Non-pigmented ciliary epithelial cell (primary cell): Measurements from ENCODE around the gene OTULINL.

Source experiments
- DNase-seq: peaks from one replicate; pipeline ENCODE4 v3.0.0-alpha.2; 2010; ENCODE audit warnings: low read depth

OTULINL gene

GRCh38 chr5:14577079-14577725, 4.4 kb upstream of the OTULINL start:
- DNase-seq = no peak

GRCh38 chr5:14577971-14578370, 3.6 kb upstream of the OTULINL start:
- DNase-seq = no peak

GRCh38 chr5:14579246-14579645, 2.3 kb upstream of the OTULINL start:
- no peak for DNase-seq

DNA sequence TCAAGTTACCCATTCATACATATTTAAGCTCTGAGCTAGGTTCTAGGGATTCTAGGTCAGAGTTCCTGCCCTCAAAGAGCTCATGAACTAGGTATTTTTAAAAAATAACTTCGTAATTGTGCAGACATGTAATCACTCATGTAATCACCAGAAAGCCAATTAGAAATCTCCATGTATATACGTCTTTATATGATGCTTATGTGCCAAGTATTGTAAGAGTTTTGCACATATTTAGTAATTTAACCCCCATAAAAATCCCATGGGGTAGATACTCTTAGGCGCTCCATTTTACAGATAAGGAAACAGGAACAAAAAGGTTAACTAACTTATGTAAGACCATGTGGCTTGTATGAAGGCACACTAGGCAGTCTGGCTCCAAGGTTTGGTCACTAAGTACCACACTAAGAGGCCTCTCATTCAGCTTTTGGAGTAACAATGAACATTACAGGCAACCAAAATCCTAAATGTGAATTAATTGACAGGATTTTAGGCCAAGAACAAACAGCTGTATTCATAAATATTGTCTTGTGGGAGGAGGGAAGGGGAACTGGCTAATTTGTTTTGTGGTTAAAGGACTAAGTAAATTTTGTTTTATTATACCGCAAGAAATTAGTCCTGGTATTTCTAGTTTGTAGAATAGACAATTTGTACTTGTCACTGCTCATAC, 1.7 kb upstream of the OTULINL start:
- DNase-seq = no peak

DNA sequence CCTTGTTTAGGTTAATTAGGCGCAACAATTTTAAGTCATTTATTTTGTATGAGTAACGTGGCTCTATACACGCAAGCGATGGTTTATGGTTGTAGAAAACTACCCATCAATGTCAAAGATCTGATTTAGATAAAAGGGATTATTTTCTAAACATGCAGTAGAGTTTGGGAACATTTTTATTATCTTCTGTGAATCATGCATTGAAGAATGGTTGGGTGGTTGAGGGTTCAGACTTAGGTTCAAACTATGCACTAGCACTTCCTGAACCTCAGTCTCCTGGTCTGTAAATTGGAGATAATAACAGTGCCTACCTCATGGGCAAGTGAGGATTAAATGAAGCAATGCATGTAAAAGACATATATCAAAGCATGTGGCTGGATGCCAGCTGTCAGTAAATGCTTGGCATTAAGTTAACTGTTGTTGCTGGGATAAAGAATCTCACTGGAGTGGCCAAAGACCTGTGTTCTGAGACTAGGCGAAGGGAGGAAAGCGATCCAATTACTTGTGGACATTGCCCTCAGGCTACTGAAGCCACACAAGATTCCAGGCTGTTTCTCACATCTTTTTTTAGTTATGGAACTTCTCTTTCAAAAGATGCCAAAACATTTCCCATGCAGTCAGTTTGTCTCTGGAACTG, 1.1 kb upstream of the OTULINL start:
- no peak for DNase-seq

DNA sequence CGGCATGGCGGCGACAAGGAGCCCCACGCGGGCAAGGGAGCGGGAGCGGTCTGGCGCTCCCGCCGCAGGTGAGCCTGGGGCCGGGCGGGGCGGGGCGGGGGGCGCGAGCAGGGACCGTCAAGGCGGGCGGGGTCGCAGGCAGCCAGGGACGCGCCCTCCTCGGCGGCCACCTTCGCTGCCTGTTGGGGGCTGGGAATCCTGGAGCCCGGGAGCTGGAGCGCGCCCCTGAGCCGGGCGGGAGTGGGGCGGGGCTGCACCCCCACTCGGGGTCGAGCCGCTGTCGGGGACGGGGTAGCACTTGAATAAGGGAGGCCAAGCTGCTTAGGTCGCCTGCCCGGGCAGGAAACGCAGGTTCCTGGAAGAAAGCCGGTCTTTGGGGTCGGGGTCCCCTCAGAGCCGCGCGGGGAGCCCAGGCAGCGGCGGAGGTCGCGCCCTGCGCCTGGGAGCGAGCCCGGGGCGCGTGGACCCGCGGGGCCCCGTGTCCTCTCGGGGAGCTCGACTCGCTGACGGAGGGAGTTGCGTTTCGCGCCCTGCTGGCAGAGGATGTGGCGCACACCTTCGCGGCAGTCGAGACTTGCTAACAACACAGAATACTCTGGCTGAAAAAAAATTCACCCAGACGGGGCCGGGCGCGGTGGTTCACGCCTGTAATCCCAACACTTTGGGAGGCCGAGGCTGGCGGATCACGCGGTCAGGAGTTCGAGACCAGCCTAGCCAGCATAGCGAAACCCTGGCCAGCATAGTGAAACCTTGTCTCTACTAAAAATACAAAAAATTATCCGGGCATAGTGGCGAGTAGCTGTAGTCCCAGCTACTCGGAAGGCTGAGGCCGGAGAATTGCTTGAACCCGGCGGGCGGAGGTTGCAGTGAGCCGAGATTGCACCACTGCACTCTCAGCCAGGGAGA, 552 bp downstream of the OTULINL start:
- DNase-seq = no peak

- no peak for DNase-seq
These were observed 1.2 kb downstream of the OTULINL start for GRCh38 chr5:14582797-14583137.

DNA sequence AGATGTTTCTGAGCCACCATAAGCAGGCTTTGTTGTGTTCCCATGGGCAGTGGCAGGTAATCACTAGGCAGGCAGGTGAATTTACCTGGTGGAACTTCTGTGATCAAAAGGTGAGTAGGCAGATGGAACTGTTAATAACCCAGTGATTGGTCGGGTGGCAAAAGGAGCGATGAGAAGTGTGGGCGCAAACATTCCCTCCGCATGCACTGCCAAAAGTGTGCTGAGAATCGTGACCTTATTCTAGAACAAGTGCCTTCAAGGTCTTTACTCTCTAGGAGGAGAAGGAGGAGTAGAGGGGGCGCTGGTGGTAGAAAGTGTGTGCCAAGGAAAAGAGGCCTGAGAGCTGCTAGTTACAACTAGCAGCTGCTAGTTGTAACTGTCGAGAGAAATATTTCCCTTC, 3.3 kb downstream of the OTULINL start:
- no peak for DNase-seq

DNA sequence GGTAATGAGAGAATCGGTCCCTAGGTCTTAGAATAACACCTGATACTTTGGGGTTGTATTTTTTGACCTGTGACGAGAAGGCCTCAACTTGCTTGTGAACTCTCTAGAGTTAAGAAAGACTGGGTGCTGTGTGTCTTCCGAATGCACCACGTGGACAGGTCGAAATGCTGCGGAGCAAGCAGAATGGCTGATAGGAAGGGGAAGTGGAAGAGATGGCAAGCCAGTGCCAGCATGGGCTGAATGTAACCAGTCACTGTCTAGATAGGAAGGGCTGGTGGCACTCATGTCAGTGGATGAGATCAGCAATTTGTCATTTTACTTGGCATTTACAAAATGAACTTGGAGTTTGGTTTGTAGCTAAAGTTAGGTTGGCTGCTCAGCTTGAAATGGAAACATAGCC, 5.6 kb downstream of the OTULINL start:
- no peak for DNase-seq

DNA sequence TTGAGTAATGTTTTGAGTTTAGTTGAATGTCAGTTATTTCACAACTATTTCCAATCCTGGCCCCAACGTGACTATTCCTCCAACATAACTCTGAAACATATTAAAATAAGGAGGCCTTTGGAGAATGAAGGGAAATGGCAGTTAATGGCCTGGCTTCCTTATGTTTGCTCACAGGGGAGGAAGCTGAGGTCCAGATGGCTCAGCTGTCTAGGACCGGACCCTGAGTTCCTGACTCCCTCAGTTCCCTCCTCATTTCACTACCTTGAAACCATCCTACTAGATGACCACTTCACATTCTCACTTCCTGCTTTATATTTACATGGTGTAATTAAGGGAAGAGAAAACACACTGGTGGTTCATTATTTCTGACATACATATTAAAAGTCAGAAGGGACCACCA, 6.6 kb downstream of the OTULINL start:
- DNase-seq = no peak

- no peak for DNase-seq
These were observed 7.4 kb downstream of the OTULINL start for GRCh38 chr5:14588758-14589543.

DNA sequence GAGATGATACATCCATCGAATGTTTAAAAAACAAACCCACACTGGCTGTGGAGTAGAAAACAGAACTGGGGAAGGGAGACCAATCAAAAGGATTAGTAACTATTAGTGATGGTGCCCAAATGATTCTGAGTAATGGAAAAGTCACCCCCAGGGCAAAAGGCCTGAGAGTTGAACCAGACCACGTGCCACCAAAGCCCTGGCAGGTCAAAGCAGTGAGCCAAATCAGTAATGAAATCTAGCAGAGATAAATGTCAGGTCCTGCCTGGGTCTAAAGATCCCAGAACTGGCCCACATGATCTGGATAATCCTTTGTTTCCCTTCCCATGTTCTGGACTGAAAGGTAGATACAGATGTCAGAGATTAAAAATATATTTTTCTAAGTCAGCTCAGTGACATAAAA, 9.4 kb downstream of the OTULINL start:
- no peak for DNase-seq

- no peak for DNase-seq
These were observed 10.0 kb downstream of the OTULINL start for GRCh38 chr5:14591548-14591947.

- DNase-seq = peak; percentile 10
These were observed 11.9 kb downstream of the OTULINL start for GRCh38 chr5:14593326-14594021.

GRCh38 chr5:14594378-14595074, 12.9 kb downstream of the OTULINL start:
- DNase-seq = no peak

DNA sequence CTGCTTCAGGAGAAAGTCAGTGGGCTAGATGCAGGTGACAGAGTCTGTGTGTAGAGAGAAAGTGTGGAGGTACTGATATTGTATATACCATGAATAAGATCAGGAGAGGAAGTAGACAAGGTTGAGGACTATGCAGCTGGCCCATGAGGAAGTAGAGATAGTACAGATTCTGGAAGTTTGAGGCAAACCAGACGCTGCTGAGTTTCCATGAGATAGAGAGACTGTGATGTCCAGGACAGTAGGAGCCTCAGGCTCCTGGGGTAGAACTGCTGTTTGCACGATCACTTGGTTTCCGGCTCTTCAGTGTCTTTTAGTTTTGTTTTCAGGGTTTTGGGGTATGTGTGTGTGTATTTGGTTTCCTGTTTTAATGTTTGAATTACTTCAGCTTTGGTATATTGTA, 13.6 kb downstream of the OTULINL start:
- no peak for DNase-seq

DNA sequence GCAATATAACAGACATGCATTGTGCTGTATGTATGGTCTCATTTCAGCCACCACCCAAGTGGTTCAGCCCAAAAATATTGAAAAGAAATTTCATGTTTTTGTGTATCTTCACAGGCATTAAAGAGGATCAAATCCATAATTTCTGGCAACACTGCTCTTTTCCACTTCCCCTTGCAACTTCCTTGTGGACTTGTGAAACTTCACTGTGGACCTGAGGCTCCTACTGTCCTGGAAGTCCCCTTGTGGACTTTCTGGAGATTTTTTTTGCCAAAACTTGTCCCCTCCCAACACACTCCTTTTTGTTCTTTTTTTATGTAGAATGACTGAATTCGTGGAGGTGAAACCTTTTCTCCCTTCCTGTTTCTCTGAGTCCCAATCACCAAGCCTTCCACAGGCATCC, 14.3 kb downstream of the OTULINL start:
- DNase-seq = no peak

DNA sequence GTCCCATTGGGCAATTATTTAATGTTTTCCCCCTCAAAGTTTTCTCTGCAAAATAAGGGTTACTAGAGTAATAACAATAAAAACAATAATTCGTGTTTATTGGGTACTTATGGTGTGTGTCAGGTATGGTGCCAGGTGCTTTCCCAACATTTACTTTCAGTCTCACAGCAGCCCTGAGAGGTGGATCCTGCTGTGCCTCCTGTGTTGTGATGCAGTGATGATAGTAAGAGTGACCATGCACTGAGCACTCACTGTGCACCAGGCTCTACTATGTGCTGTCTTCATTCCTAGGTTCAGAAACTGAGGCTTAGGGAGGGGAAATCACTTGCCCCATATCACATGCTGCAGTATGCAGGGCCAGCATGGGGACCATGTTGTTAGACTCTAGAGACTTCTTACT, 15.5 kb downstream of the OTULINL start:
- DNase-seq = no peak

DNA sequence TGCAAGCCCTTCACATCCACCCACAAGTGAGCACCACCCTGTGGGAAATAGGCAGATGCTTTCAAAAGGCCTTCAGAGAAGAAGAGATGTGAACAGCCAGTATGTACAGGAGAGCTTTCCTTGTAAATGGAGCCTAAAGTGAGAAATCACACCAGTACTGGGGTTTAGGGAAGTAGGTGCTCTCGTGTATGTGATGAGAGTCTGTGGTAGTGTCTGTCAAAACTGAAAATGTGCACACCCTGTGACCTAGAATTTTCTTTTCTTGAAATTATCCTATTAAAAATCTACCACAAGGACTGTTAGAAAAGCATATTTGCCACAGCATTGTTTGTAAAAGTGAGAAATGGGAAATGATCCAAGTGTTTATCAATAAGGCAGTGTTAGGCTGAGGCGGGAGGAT, 16.6 kb downstream of the OTULINL start:
- no peak for DNase-seq

GRCh38 chr5:14599476-14600127, 18.0 kb downstream of the OTULINL start:
- DNase-seq = no peak
